SK-N-SH treated with all-trans-retinoic acid at 6 μM for 48 hours (cell line): Measurements from ENCODE around the gene DNAH3.

Experiments used
- ARNTL ChIP-seq: fragments of 450-650 bp; formaldehyde crosslinking; IDR thresholded peaks from 2 replicates; pipeline ENCODE4 v1.5.0; 2020; ENCODE audit warnings: low read depth, mild to moderate bottlenecking, moderate library complexity, borderline replicate concordance
- ZFP3 ChIP-seq: fragments of 250-450 bp; sonication (Bioruptor Pico); IDR thresholded peaks from 2 replicates; pipeline ENCODE4 v1.5.0; 2020; ENCODE audit warnings: mild to moderate bottlenecking, moderate library complexity
- ZNF70 ChIP-seq: fragments of 450-650 bp; formaldehyde crosslinking; IDR thresholded peaks from 2 replicates; pipeline ENCODE4 v1.5.0; 2020; ENCODE audit warnings: mild to moderate bottlenecking, moderate library complexity
- ZNF8 ChIP-seq: fragments of 450-650 bp; formaldehyde crosslinking; IDR thresholded peaks from 2 replicates; pipeline ENCODE4 v1.5.0; 2020; ENCODE audit warnings: mild to moderate bottlenecking, moderate library complexity
- TF ChIP-seq, protein P1 (sequence below): fragments of 250-450 bp; sonication (Bioruptor Pico); IDR thresholded peaks from 2 replicates; pipeline ENCODE4 v1.8.0; 2020; ENCODE audit warnings: mild to moderate bottlenecking, moderate library complexity, borderline replicate concordance

DNA sequence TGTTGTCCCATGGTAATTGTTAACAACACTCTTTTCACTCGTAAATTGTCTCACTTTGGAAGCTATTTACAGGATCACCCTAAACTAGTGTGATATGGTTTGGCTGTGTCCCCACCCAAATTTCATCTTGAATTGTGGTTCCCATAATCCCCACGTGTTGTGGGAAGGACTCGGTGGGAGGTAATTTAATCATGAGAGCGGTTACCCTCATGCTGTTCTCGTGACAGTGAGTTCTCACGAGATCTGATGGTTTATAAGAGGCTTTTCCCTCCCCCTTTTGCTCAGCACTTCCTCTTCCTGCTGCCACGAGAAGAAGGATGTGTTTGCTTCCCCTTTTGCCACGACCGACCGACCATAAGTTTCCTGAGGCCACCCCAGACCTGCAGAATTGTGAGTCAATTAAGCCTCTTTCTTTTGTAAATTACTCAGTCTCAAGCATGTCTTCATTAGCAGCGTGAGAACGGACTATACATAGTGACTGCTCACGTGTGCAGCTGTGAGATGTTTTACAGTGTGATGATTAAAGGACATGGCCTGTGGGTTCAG, 34.4 kb downstream of the DNAH3 start:
- TF ChIP-seq, protein P1, sequence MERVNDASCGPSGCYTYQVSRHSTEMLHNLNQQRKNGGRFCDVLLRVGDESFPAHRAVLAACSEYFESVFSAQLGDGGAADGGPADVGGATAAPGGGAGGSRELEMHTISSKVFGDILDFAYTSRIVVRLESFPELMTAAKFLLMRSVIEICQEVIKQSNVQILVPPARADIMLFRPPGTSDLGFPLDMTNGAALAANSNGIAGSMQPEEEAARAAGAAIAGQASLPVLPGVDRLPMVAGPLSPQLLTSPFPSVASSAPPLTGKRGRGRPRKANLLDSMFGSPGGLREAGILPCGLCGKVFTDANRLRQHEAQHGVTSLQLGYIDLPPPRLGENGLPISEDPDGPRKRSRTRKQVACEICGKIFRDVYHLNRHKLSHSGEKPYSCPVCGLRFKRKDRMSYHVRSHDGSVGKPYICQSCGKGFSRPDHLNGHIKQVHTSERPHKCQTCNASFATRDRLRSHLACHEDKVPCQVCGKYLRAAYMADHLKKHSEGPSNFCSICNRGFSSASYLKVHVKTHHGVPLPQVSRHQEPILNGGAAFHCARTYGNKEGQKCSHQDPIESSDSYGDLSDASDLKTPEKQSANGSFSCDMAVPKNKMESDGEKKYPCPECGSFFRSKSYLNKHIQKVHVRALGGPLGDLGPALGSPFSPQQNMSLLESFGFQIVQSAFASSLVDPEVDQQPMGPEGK (CRISPR knock-in tag): no peak
- TF ChIP-seq ZFP3 (no peak), ZNF70 (CRISPR knock-in tag) (no peak), ZNF8 (CRISPR knock-in tag) (no peak), ARNTL (CRISPR knock-in tag) (no peak)
